ENCODE results near the gene TAF7.

- no peak for TF ChIP-seq MAX (IDR thresholded peaks at IDR 0.05; ENCODE audit: low read depth, low read length)
- TF ChIP-seq CTCF (IDR thresholded peaks at IDR 0.05; ENCODE audit: low read depth, low read length), result no peak
These were observed 35.1 kb upstream of the TAF7 start for GRCh38 chr5:141355641-141356040.

Measured in NB4 (cell line).